ENCODE results near the gene RASGRF2.

RASGRF2 gene

GRCh38 chr5:80916676-80917075 is 43.5 kb upstream of the RASGRF2 start:
- no peak overlapping the region for H3K9ac ChIP-seq (ENCODE audit: low read depth, low read length, poor library complexity, severe bottlenecking)
- TF ChIP-seq CTCF (conservative IDR thresholded peaks at IDR 0.05; ENCODE audit: low read length): no peak
- TF ChIP-seq EZH2phosphoT487 (IDR thresholded peaks at IDR 0.05; ENCODE audit: borderline replicate concordance): no peak
- H3K79me2 ChIP-seq (ENCODE audit: insufficient read depth, low read length): no peaks in the 10 kb centered on the region

GRCh38 chr5:80917631-80918030 is 42.5 kb upstream of the RASGRF2 start:
- H3K4me1 ChIP-seq (ENCODE audit: insufficient read depth, low read length, poor library complexity, severe bottlenecking): peaks cover 3% of the 10 kb centered on the region
- H3K79me2 ChIP-seq (ENCODE audit: insufficient read depth, low read length): no peaks in the 10 kb centered on the region
- no peak overlapping the region for H3K9ac ChIP-seq (ENCODE audit: low read depth, low read length, poor library complexity, severe bottlenecking)
- no peaks in the 10 kb centered on the region for H3K27me3 ChIP-seq (ENCODE audit: insufficient read depth, low read length, poor library complexity, severe bottlenecking)
- H3K4me2 ChIP-seq (ENCODE audit: low read depth, low read length, poor library complexity, severe bottlenecking): no peak overlapping the region
- no peaks in the 10 kb centered on the region for H3K9me2 ChIP-seq (replicated peaks; ENCODE audit: low read depth, low read length)
- no peaks in the 10 kb centered on the region; the same call in 1 of the 2 replicates for H3K9me3 ChIP-seq (ENCODE audit: insufficient read depth, low read depth, low read length)
- no peak overlapping the region for H3K4me3 ChIP-seq (ENCODE audit: low read length, poor library complexity, severe bottlenecking)
- TF ChIP-seq EZH2phosphoT487 (IDR thresholded peaks at IDR 0.05; ENCODE audit: borderline replicate concordance): no peak
- no peak for TF ChIP-seq CTCF (conservative IDR thresholded peaks at IDR 0.05; ENCODE audit: low read length)
- H4K20me1 ChIP-seq (ENCODE audit: insufficient read depth, low read length, poor library complexity, severe bottlenecking): no peaks in the 10 kb centered on the region
- no peaks in the 10 kb centered on the region for H3F3A ChIP-seq (ENCODE audit: low read depth)
- H2AFZ ChIP-seq (ENCODE audit: low read length): no peak overlapping the region
- no peaks in the 10 kb centered on the region for H3K36me3 ChIP-seq (ENCODE audit: insufficient read depth, low read length)

More at GRCh38 chr5:80916676-80917075, 43.5 kb upstream of the RASGRF2 start:
- peaks cover 3% of the 10 kb centered on the region for H3K4me1 ChIP-seq (ENCODE audit: insufficient read depth, low read length, poor library complexity, severe bottlenecking)
- no peak overlapping the region for H3K4me2 ChIP-seq (ENCODE audit: low read depth, low read length, poor library complexity, severe bottlenecking)
- H3K9me2 ChIP-seq (replicated peaks; ENCODE audit: low read depth, low read length): no peaks in the 10 kb centered on the region
- no peak overlapping the region for H3K4me3 ChIP-seq (ENCODE audit: low read length, poor library complexity, severe bottlenecking)
- no peaks in the 10 kb centered on the region for H3K27me3 ChIP-seq (ENCODE audit: insufficient read depth, low read length, poor library complexity, severe bottlenecking)
- no peaks in the 10 kb centered on the region for H3F3A ChIP-seq (ENCODE audit: low read depth)
- H2AFZ ChIP-seq (ENCODE audit: low read length): no peak overlapping the region
- no peaks in the 10 kb centered on the region; the same call in 1 of the 2 replicates for H3K9me3 ChIP-seq (ENCODE audit: insufficient read depth, low read depth, low read length)
- H4K20me1 ChIP-seq (ENCODE audit: insufficient read depth, low read length, poor library complexity, severe bottlenecking): no peaks in the 10 kb centered on the region
- no peaks in the 10 kb centered on the region for H3K36me3 ChIP-seq (ENCODE audit: insufficient read depth, low read length)

- Histone ChIP-seq H3K4me2 (ENCODE audit: low read depth, low read length, poor library complexity, severe bottlenecking) (no peak overlapping the region), H4K20me1 (ENCODE audit: insufficient read depth, low read length, poor library complexity, severe bottlenecking) (no peaks in the 10 kb centered on the region), H3K9me2 (replicated peaks; ENCODE audit: low read depth, low read length) (no peaks in the 10 kb centered on the region), H3K9ac (ENCODE audit: low read depth, low read length, poor library complexity, severe bottlenecking) (no peak overlapping the region), H3K4me1 (ENCODE audit: insufficient read depth, low read length, poor library complexity, severe bottlenecking) (peaks cover 3% of the 10 kb centered on the region), H3K9me3 (ENCODE audit: insufficient read depth, low read depth, low read length) (no peaks in the 10 kb centered on the region), H3K79me2 (ENCODE audit: insufficient read depth, low read length) (no peaks in the 10 kb centered on the region), H3F3A (ENCODE audit: low read depth) (no peaks in the 10 kb centered on the region), H3K4me3 (ENCODE audit: low read length, poor library complexity, severe bottlenecking) (no peak overlapping the region), H3K36me3 (ENCODE audit: insufficient read depth, low read length) (no peaks in the 10 kb centered on the region), H3K27me3 (ENCODE audit: insufficient read depth, low read length, poor library complexity, severe bottlenecking) (no peaks in the 10 kb centered on the region), H2AFZ (ENCODE audit: low read length) (no peak overlapping the region)
- TF ChIP-seq CTCF (conservative IDR thresholded peaks at IDR 0.05; ENCODE audit: low read length) (no peak), EZH2phosphoT487 (IDR thresholded peaks at IDR 0.05; ENCODE audit: borderline replicate concordance) (no peak)
These were observed 40.4 kb upstream of the RASGRF2 start for GRCh38 chr5:80919678-80920196.

Data from Loucy (cell line).